Right hindlimb (tissue), 1 donor: Measurements from ENCODE around the gene AAK1.
"Not testable (repeated sequence)": the region's sequence is repeated elsewhere in the genome, so short reads cannot be mapped to it uniquely, and the experiment has no call there.

Experiments used
- DNase-seq: peaks from one replicate; pipeline ENCODE4 v3.0.0-alpha.2; 2018

Gene AAK1

GRCh38 chr2:69643602-69644505, at the start of gene AAK1:
Gene AAK1 (minus strand): TSS chr2:69643739. CDS start chr2:69643040, 699 bp downstream.
- peak; percentile 96 for DNase-seq

DNA sequence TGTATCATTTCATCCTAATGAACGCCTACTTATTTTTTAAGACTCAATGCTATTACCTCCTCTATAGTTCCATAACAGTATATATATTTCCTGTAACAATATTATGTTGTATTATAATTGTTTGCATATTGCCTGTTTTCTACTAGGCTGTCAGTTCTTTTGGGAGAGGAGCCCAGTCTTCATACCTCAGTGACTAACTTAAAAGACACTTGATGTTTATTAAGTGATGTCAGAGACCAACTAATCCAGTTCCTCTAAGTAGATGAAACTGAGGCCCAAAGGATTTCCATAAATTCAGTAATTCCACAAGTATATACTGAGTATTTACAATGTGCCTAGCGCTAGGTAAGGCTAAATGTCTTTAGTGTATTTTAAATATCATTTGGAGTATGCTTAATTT, 48.9 kb upstream of the AAK1 start:
- DNase-seq = no peak

- no peak for DNase-seq
These were observed 46.4 kb upstream of the AAK1 start for GRCh38 chr2:69689969-69690368.

GRCh38 chr2:69689466-69689865, 45.9 kb upstream of the AAK1 start:
- no peak for DNase-seq

DNA sequence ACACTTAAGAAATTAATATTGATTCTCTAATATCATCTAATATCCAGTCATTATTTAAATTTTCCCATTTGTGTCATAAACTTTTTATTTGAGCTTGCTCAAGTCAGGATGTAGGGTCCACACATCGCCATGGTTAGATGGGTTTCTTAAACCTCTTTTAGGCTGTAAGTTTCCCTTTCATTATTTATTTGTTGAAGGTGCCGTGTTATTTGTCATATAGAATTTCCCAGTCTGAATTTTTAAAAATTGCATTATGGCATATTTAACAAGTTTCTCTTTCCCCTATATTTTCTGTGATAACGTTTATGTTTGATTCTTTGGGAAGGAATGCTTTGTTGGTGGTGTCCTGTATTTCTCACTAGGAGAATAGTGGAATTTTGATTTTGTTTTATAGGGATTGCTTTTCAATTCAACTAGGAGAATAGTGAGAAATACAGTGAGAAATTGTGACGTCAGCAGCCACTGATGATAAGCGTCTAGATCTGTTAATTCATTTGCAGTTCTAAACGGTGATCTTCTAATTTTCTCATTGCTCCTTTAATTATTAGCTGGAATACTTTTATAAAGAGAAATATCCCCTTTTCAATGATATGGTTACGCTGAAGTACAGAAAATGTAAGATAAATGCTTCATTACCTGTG, 44.6 kb upstream of the AAK1 start:
- DNase-seq = no peak

DNA sequence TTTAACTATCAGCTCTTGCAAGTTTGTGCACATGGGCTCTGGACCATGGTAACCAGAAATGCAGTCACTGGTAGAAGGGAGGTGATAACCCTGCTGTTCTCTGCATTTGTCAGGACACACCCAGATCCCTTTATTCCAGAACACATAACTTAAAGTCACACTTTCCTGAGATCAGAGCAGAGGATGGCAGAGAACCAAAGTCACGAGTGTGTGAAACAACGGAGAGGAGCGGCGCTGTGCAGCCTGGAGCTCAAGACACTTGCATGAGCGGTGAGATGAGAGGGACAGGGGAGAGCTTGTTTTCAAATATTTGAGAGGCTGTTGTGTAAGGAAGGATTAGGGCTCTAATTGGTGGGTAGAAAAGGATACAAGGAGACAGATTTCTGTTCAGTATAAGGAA, 43.3 kb upstream of the AAK1 start:
- no peak for DNase-seq

DNA sequence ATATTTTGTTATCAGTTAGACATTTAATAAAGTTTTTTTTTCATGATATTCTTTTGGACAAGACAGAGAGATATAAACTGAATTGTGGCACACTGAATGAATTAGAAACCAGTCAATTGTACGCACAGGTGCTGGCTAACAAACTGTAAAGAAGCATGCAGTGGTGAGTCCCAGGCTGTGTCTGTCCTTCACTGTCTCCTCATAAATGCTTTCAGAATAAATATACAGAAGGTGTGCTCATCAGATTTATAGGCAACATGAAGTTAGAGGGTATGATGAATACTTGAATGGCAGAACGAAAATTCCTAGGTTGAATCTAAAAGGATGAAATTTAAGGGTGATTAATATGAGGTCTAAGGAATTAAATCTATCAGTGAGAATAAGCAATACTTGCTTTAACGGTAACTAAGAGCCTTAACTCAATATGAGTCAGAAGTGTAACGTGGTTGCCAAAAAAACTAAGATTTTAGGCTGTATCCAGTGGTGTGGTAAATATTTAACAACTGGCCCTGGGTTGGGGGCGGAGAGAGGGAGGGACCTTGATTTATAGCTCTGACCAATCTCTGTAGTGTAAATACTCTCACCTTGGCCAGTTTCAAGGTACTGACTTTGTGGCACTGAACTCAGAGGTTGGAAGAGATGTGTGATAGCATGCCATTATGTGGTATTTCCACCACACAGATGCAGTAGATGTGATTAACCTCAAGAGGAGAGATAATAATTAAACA, 41.9 kb upstream of the AAK1 start:
- DNase-seq = no peak

GRCh38 chr2:69683170-69683971, 39.8 kb upstream of the AAK1 start:
- peak; percentile 45 for DNase-seq

GRCh38 chr2:69682525-69682924, 39.0 kb upstream of the AAK1 start:
- no peak for DNase-seq

DNA sequence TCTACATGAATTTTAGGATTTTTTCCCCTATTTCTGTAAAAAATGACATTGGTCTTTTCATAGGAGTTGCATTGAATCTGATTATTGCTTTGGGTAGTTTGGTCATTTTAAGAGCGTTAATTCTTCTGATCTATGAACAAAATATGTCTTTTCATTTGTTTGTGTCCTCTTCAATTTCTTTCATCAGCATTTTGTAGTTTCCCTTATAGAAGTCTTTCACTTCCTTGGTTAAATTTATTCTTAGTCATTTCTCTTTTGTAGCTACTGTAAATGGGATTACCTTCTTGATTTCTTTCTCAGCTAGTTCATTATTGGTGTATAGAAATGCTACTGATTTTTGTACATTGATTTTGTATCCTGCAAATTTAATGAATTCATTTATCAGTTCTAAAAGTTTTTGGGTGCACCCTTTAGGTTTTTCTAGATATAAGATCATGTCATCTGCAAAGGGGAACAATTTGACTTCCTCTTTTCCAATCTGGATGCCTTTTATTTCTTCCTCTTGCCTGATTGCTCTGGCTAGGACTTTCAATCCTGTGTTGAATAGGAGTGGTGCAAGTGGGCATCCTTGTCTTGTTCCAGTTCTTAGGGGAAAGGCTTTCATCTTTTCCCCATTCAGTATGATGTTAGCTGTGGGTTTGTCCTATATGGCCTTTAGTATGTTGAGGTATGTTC, 36.6 kb upstream of the AAK1 start:
- DNase-seq = no peak

DNA sequence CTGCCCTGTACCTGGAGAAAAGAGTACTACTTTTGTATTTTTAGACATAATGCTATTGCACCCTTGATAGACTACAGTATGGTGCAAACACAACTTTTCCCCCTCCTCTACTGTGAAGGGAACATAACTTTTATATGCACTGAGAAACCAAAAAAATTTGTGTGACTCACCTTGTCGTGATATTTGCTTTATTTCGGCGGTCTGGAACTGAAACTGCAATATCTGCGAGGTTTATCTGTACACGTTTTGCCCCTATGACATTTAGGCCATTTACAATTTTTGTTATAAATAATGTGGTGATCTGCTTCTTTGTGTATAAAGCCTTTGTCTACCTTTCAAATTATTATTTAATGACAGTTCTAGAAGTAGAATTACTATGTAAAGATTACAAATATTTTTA, 34.4 kb upstream of the AAK1 start:
- DNase-seq = no peak

GRCh38 chr2:69676146-69676545, 32.6 kb upstream of the AAK1 start:
- DNase-seq = no peak

DNA sequence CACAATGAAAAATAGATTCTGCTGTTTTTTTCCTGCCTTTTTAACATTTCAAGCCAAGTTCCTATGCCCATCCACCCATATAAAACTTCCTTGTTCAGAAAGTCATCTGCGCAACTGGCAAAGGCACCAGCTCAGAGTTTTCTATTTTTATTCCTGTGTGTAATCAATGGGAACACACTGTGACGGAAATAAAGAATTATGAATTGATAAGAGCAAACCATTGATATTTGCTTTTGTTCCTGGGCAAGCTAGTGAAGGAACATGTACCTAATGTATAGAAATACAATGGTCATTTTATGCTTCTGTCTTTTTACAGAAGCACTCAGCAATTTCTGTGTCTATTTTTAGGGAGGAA, 30.8 kb upstream of the AAK1 start:
- no peak for DNase-seq

- DNase-seq = not testable (repeated sequence)
These were observed 29.6 kb upstream of the AAK1 start for GRCh38 chr2:69673098-69673497.

DNA sequence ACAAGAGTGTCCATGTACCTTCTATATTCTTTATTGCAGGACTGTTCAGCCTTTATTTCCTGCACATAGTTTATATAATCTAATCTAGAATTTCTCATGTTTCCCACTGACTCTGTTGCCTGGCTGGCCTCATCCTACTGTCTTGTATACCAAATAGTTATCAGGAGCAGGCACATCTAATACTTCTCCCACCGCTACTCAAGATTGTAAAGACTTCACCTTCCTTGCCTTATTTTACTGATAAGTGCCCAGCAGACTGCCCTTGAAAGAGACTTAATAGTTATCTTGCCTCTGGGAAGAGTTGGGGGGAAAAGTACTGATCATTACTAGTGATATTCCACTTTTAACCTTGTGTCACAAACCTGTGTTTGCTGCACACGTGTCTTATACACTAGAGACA, 26.1 kb upstream of the AAK1 start:
- no peak for DNase-seq

GRCh38 chr2:69668598-69668997, 25.1 kb upstream of the AAK1 start:
- DNase-seq = no peak

DNA sequence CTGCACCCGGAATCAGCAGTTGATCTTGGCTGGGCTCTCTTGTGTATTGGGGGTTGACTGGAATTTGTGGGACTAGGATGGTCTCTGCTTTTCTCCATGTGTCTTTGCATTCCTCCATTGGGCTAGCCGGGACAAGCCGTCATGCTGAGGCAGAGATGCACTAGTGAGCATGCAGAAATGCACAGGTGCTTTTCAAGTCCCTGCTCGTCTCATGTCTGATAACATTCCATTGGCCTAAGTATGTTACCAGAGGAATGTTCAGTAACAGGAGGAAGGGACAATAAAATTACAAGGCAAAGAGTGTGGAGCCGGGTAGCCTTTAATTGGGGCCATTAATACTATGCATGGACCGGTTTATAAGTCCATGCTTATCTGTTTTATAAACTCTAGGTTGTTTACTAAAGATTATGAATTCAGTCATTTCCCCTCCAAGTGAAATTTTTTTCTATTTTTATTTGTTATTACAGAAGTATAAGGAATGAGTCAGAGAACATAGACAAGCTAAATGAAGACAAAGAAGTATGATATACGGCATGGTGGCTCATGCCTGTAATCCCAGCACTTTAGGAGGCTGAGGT, 24.4 kb upstream of the AAK1 start:
- no peak for DNase-seq

DNA sequence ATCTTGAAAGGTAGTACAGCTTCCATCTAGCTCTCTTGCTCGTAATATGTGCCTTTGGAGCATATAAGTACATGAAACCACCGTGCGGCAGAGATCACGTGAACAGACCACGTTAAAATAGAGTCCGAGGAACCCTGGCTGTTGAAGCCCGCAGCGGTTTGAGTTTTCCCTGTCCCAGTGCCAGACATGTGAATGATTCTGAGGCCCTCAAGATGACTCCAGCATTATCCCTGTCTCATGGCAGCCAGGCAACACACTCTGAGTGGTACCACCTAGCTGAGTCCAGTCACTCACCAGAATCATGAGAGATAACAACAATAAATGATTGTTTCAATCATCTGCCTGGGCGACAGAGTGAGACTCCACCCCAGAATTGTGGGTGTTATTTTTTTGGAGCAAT, 21.6 kb upstream of the AAK1 start:
- no peak for DNase-seq

GRCh38 chr2:69663860-69664259, 20.3 kb upstream of the AAK1 start:
- no peak for DNase-seq

GRCh38 chr2:69662547-69662946, 19.0 kb upstream of the AAK1 start:
- not testable (repeated sequence) for DNase-seq

DNA sequence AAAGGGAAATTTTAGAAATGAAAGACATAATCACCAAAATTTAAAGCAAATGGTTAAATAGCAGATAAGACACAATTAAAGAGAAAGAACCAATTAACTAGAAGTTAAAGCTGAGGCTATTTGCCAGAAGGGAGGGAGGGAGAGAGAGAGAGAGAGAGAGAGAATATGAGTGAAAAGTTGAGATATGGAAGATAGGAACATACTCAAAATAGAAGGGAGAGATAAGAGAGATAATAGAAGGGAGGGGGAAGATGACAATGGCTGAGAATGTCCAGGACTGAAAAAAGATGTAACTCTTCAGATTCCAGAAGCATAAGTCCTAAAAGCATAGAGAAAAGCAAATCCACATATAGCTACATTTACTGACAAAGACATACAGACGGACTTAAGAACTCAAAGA, 17.1 kb upstream of the AAK1 start:
- no peak for DNase-seq

DNA sequence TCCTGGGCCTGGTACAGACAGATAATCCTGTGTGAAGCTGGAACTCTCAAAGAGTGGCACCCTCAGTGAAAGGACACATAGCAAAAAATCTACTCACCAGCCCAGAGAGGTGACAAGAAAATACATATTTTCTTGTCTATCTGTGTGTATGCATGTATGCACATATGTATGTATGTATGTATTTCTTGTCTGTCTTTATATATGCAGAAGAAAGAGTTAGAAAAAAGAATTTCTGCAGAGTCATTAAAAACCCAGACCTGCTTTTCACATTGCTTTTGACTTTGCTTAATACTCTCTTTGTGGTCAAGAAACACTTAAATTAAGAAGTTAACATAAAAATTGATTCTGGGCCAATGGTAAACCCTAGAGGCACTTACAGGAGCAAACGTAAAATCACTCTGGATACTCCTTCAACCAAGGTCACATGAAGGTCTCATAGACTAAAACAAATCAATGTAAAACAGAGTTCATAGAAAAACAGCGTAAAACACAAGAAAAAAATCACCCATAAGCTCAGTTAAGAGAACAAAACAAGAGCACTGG, 16.5 kb upstream of the AAK1 start:
- no peak for DNase-seq
